HG02610 (cell line): ENCODE data around the gene TMEM200B.
"Not testable (repeated sequence)": the region's sequence is repeated elsewhere in the genome, so short reads cannot be mapped to it uniquely, and the experiment has no call there.

Experiments used
- ATAC-seq: cut with Tn5 transposase; IDR thresholded peaks from one replicate; pipeline ENCODE4 v1.9.1; 2021; ENCODE audit warnings: mild to moderate bottlenecking, moderate library complexity; ENCODE audit not compliant: unreplicated experiment

TMEM200B gene

GRCh38 chr1:29134695-29135028 lies 11.0 kb upstream of the TMEM200B start:
- no peak for ATAC-seq

- ATAC-seq: no peak
Measured at GRCh38 chr1:29133861-29134694, 10.4 kb upstream of the TMEM200B start.

- not testable (repeated sequence) for ATAC-seq
Measured at GRCh38 chr1:29131056-29131455, 7.4 kb upstream of the TMEM200B start.

GRCh38 chr1:29129916-29130315 lies 6.2 kb upstream of the TMEM200B start:
- no peak for ATAC-seq

GRCh38 chr1:29128739-29129138 lies 5.0 kb upstream of the TMEM200B start:
- ATAC-seq: no peak

- no peak for ATAC-seq
Measured at GRCh38 chr1:29126198-29126597, 2.5 kb upstream of the TMEM200B start.

GRCh38 chr1:29125788-29126187 lies 2.1 kb upstream of the TMEM200B start:
- ATAC-seq: no peak

- ATAC-seq: no peak
Measured at GRCh38 chr1:29125237-29125641, 1.5 kb upstream of the TMEM200B start.

- ATAC-seq: no peak
Measured at GRCh38 chr1:29124366-29125236, 898 bp upstream of the TMEM200B start.

GRCh38 chr1:29123053-29123886 lies 433 bp downstream of the TMEM200B start:
- ATAC-seq: no peak

- ATAC-seq: no peak
Measured at GRCh38 chr1:29122682-29123052, 1.0 kb downstream of the TMEM200B start.

- no peak for ATAC-seq
Measured at GRCh38 chr1:29121936-29122681, 1.6 kb downstream of the TMEM200B start.

GRCh38 chr1:29121516-29121935 lies 2.2 kb downstream of the TMEM200B start:
- no peak for ATAC-seq

GRCh38 chr1:29120947-29121485 lies 2.7 kb downstream of the TMEM200B start:
- ATAC-seq: no peak

- ATAC-seq: no peak
Measured at GRCh38 chr1:29120367-29120766, 3.3 kb downstream of the TMEM200B start.

- ATAC-seq: no peak
Measured at GRCh38 chr1:29119121-29119929, 4.4 kb downstream of the TMEM200B start.

- no peak for ATAC-seq
Measured at GRCh38 chr1:29117381-29117780, 6.3 kb downstream of the TMEM200B start.

GRCh38 chr1:29114654-29115053 lies 9.0 kb downstream of the TMEM200B start:
- ATAC-seq: no peak

GRCh38 chr1:29113413-29114117 lies 10.1 kb downstream of the TMEM200B start:
- ATAC-seq: no peak
